HepG2 (cell line): ENCODE measurements around the gene RASSF4. TPM values are rescaled to one million over a fixed set of nuclear protein-coding genes. Genes with fewer than 3 reads are reported as not detected.
A peak's percentile ranks its signal among the peaks of the same experiment; 100 is the strongest.

Source experiments
- IKZF5 ChIP-seq: IDR thresholded peaks from 2 replicates; pipeline ENCODE4 v1.6.1; 2018; ENCODE audit warnings: missing genetic modification reagents, mild to moderate bottlenecking, missing compliant biosample characterization
- NRL ChIP-seq: sonication (generic); formaldehyde crosslinking; IDR thresholded peaks from 2 replicates; pipeline ENCODE4 v1.5.0; 2020; ENCODE audit warnings: missing genetic modification reagents, mild to moderate bottlenecking, moderate library complexity, borderline replicate concordance
- ZNF20 ChIP-seq: sonication (generic); formaldehyde crosslinking; IDR thresholded peaks from 2 replicates; pipeline ENCODE4 v1.4.0; 2020; ENCODE audit warnings: mild to moderate bottlenecking, moderate library complexity, missing genetic modification reagents
- polyA plus RNA-seq, 8 experiments: library from polyadenylated mRNA; depleted of rRNA in 3 of 8; stranded (reverse) in 7 of 8; unstranded in 1 of 8; fragments of >200 nt; fragmentation: Illumina TruSeq in 4 of 8; extraction: Trizol in 4 of 8; gene quantifications; 2 replicates each; pipeline versions ENCODE4 v1.2.1 to v1.2.3, GENCODE V29; 2011 to 2016; ENCODE audit warnings: low read depth in 4 of 8, missing spikeins in 1 of 8, mixed read lengths in 1 of 8; ENCODE audit not compliant: insufficient read depth in 1 of 8
- total RNA-seq, 5 experiments: library from RNA; depleted of rRNA; stranded (reverse); fragments of >200 nt; fragmentation: Illumina TruSeq; extraction: Trizol; gene quantifications; 2 replicates each; pipeline ENCODE4 v1.2.3, GENCODE V29; 2016; ENCODE audit warnings: low read depth in 1 of 5
- TF ChIP-seq, protein P1 (sequence below): sonication (generic); formaldehyde crosslinking; IDR thresholded peaks from 2 replicates; pipeline ENCODE4 v1.4.0; 2020; ENCODE audit warnings: missing genetic modification reagents, borderline replicate concordance
- TF ChIP-seq, protein P2 (sequence below): sonication (generic); formaldehyde crosslinking; IDR thresholded peaks from 2 replicates; pipeline ENCODE4 v1.5.0; 2020; ENCODE audit warnings: missing genetic modification reagents
- TF ChIP-seq, protein P3 (sequence below): sonication (generic); formaldehyde crosslinking; IDR thresholded peaks from one replicate; pipeline ENCODE4 v1.5.1; 2020; ENCODE audit warnings: mild to moderate bottlenecking, missing genetic modification reagents; ENCODE audit errors: not compliant biosample characterization
- TF ChIP-seq, protein P4 (sequence below): sonication (generic); formaldehyde crosslinking; IDR thresholded peaks from 2 replicates; pipeline ENCODE4 v1.4.0; 2020; ENCODE audit warnings: low read depth, mild to moderate bottlenecking, missing genetic modification reagents
- TF ChIP-seq, protein P5 (sequence below): sonication (generic); formaldehyde crosslinking; IDR thresholded peaks from 2 replicates; pipeline ENCODE4 v1.4.0; 2020; ENCODE audit warnings: missing genetic modification reagents

Gene RASSF4
- total and polyA plus RNA-seq, 2 of the 13 experiments (the other 11 are each of a cell fraction or from before 2014, with no cell fraction given), result 34.0 to 51.7 TPM

- TF ChIP-seq, protein P1, sequence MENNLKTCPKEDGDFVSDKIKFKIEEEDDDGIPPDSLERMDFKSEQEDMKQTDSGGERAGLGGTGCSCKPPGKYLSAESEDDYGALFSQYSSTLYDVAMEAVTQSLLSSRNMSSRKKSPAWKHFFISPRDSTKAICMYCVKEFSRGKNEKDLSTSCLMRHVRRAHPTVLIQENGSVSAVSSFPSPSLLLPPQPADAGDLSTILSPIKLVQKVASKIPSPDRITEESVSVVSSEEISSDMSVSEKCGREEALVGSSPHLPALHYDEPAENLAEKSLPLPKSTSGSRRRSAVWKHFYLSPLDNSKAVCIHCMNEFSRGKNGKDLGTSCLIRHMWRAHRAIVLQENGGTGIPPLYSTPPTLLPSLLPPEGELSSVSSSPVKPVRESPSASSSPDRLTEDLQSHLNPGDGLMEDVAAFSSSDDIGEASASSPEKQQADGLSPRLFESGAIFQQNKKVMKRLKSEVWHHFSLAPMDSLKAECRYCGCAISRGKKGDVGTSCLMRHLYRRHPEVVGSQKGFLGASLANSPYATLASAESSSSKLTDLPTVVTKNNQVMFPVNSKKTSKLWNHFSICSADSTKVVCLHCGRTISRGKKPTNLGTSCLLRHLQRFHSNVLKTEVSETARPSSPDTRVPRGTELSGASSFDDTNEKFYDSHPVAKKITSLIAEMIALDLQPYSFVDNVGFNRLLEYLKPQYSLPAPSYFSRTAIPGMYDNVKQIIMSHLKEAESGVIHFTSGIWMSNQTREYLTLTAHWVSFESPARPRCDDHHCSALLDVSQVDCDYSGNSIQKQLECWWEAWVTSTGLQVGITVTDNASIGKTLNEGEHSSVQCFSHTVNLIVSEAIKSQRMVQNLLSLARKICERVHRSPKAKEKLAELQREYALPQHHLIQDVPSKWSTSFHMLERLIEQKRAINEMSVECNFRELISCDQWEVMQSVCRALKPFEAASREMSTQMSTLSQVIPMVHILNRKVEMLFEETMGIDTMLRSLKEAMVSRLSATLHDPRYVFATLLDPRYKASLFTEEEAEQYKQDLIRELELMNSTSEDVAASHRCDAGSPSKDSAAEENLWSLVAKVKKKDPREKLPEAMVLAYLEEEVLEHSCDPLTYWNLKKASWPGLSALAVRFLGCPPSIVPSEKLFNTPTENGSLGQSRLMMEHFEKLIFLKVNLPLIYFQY (CRISPR knock-in tag), result peak; percentile 80
- TF ChIP-seq, protein P2, sequence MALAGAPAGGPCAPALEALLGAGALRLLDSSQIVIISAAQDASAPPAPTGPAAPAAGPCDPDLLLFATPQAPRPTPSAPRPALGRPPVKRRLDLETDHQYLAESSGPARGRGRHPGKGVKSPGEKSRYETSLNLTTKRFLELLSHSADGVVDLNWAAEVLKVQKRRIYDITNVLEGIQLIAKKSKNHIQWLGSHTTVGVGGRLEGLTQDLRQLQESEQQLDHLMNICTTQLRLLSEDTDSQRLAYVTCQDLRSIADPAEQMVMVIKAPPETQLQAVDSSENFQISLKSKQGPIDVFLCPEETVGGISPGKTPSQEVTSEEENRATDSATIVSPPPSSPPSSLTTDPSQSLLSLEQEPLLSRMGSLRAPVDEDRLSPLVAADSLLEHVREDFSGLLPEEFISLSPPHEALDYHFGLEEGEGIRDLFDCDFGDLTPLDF (CRISPR knock-in tag), result 0 out of 2 replicates have a peak, but pooled peaks have one; percentile 13
- TF ChIP-seq, protein P3, sequence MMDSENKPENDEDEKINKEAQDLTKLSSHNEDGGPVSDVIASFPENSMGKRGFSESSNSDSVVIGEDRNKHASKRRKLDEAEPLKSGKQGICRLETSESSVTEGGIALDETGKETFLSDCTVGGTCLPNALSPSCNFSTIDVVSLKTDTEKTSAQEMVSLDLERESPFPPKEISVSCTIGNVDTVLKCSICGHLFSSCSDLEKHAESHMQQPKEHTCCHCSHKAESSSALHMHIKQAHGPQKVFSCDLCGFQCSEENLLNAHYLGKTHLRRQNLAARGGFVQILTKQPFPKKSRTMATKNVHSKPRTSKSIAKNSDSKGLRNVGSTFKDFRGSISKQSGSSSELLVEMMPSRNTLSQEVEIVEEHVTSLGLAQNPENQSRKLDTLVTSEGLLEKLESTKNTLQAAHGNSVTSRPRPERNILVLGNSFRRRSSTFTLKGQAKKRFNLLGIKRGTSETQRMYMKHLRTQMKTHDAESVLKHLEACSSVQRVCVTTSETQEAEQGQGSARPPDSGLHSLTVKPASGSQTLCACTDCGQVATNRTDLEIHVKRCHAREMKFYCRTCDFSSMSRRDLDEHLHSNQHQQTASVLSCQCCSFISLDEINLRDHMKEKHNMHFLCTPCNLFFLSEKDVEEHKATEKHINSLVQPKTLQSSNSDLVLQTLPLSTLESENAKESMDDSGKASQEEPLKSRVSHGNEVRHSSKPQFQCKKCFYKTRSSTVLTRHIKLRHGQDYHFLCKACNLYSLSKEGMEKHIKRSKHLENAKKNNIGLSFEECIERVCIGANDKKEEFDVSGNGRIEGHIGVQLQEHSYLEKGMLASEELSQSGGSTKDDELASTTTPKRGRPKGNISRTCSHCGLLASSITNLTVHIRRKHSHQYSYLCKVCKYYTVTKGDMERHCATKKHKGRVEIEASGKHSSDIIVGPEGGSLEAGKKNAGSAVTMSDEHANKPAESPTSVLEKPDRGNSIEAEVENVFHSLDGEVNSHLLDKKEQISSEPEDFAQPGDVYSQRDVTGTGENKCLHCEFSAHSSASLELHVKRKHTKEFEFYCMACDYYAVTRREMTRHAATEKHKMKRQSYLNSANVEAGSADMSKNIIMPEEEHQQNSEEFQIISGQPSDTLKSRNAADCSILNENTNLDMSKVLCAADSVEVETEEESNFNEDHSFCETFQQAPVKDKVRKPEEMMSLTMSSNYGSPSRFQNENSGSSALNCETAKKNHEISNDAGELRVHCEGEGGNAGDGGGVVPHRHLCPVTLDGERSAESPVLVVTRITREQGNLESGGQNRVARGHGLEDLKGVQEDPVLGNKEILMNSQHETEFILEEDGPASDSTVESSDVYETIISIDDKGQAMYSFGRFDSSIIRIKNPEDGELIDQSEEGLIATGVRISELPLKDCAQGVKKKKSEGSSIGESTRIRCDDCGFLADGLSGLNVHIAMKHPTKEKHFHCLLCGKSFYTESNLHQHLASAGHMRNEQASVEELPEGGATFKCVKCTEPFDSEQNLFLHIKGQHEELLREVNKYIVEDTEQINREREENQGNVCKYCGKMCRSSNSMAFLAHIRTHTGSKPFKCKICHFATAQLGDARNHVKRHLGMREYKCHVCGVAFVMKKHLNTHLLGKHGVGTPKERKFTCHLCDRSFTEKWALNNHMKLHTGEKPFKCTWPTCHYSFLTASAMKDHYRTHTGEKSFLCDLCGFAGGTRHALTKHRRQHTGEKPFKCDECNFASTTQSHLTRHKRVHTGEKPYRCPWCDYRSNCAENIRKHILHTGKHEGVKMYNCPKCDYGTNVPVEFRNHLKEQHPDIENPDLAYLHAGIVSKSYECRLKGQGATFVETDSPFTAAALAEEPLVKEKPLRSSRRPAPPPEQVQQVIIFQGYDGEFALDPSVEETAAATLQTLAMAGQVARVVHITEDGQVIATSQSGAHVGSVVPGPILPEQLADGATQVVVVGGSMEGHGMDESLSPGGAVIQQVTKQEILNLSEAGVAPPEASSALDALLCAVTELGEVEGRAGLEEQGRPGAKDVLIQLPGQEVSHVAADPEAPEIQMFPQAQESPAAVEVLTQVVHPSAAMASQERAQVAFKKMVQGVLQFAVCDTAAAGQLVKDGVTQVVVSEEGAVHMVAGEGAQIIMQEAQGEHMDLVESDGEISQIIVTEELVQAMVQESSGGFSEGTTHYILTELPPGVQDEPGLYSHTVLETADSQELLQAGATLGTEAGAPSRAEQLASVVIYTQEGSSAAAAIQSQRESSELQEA, result no peak
- TF ChIP-seq NRL (CRISPR knock-in tag), result no peak
- TF ChIP-seq, protein P4, sequence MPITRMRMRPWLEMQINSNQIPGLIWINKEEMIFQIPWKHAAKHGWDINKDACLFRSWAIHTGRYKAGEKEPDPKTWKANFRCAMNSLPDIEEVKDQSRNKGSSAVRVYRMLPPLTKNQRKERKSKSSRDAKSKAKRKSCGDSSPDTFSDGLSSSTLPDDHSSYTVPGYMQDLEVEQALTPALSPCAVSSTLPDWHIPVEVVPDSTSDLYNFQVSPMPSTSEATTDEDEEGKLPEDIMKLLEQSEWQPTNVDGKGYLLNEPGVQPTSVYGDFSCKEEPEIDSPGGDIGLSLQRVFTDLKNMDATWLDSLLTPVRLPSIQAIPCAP (CRISPR knock-in tag), result no peak
- TF ChIP-seq, protein P5, sequence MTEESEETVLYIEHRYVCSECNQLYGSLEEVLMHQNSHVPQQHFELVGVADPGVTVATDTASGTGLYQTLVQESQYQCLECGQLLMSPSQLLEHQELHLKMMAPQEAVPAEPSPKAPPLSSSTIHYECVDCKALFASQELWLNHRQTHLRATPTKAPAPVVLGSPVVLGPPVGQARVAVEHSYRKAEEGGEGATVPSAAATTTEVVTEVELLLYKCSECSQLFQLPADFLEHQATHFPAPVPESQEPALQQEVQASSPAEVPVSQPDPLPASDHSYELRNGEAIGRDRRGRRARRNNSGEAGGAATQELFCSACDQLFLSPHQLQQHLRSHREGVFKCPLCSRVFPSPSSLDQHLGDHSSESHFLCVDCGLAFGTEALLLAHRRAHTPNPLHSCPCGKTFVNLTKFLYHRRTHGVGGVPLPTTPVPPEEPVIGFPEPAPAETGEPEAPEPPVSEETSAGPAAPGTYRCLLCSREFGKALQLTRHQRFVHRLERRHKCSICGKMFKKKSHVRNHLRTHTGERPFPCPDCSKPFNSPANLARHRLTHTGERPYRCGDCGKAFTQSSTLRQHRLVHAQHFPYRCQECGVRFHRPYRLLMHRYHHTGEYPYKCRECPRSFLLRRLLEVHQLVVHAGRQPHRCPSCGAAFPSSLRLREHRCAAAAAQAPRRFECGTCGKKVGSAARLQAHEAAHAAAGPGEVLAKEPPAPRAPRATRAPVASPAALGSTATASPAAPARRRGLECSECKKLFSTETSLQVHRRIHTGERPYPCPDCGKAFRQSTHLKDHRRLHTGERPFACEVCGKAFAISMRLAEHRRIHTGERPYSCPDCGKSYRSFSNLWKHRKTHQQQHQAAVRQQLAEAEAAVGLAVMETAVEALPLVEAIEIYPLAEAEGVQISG, result no peak
- TF ChIP-seq ZNF20, result no peak
- peak; percentile 48; the same call in 1 of the 2 replicates for TF ChIP-seq IKZF5 (CRISPR knock-in tag)
These were observed 15.2 kb downstream of the RASSF4 start (continued) for GRCh38 chr10:44974628-44975430.
